GM19328 (cell line): Measurements from ENCODE around the gene PLCL1.

ENCODE experiments used
- ATAC-seq: cut with Tn5 transposase; IDR thresholded peaks from one replicate; pipeline ENCODE4 v1.9.1; 2021; ENCODE audit warnings: mild to moderate bottlenecking, moderate library complexity; ENCODE audit not compliant: unreplicated experiment

Gene PLCL1

GRCh38 chr2:197884252-197884651 is 79.9 kb downstream of the PLCL1 start:
- no peak for ATAC-seq

GRCh38 chr2:197885126-197885525 is 80.7 kb downstream of the PLCL1 start:
- ATAC-seq, result no peak

- no peak for ATAC-seq
Measured at GRCh38 chr2:197885587-197885986, 81.2 kb downstream of the PLCL1 start.

GRCh38 chr2:197888321-197888720 is 83.9 kb downstream of the PLCL1 start:
- no peak for ATAC-seq

- ATAC-seq, result peak; percentile 96
Measured at GRCh38 chr2:197889041-197889440, 84.6 kb downstream of the PLCL1 start.

GRCh38 chr2:197890168-197890567 is 85.8 kb downstream of the PLCL1 start:
- ATAC-seq, result no peak

- ATAC-seq, result no peak
Measured at GRCh38 chr2:197891897-197892442, 87.6 kb downstream of the PLCL1 start.

- ATAC-seq, result peak; percentile 45
Measured at GRCh38 chr2:197893403-197894177, 89.2 kb downstream of the PLCL1 start.

- ATAC-seq, result no peak
Measured at GRCh38 chr2:197894751-197895274, 90.4 kb downstream of the PLCL1 start.

- no peak for ATAC-seq
Measured at GRCh38 chr2:197897960-197898678, 93.7 kb downstream of the PLCL1 start.

- no peak for ATAC-seq
Measured at GRCh38 chr2:197904446-197904845, 100.1 kb downstream of the PLCL1 start.

GRCh38 chr2:197908156-197908555 is 103.8 kb downstream of the PLCL1 start:
- ATAC-seq, result no peak

- no peak for ATAC-seq
Measured at GRCh38 chr2:197908990-197909776, 104.8 kb downstream of the PLCL1 start.

- ATAC-seq, result no peak
Measured at GRCh38 chr2:197911667-197912066, 107.3 kb downstream of the PLCL1 start.

- ATAC-seq, result no peak
Measured at GRCh38 chr2:197913084-197913483, 108.7 kb downstream of the PLCL1 start.

GRCh38 chr2:197914778-197915177 is 110.4 kb downstream of the PLCL1 start:
- ATAC-seq, result no peak

GRCh38 chr2:197915548-197916265 is 111.3 kb downstream of the PLCL1 start:
- ATAC-seq, result no peak

- ATAC-seq, result no peak
Measured at GRCh38 chr2:197919487-197919886, 115.1 kb downstream of the PLCL1 start.

- no peak for ATAC-seq
Measured at GRCh38 chr2:197920088-197920487, 115.7 kb downstream of the PLCL1 start.

- ATAC-seq, result no peak
Measured at GRCh38 chr2:197920592-197921201, 116.3 kb downstream of the PLCL1 start.
